GM19455 (cell line): ENCODE measurements around the gene SPPL3.
"Not testable (repeated sequence)": the region's sequence is repeated elsewhere in the genome, so short reads cannot be mapped to it uniquely, and the experiment has no call there.

ENCODE experiments used
- ATAC-seq: cut with Tn5 transposase; IDR thresholded peaks from one replicate; pipeline ENCODE4 v1.9.1; 2021; ENCODE audit not compliant: unreplicated experiment

The SPPL3 gene

DNA sequence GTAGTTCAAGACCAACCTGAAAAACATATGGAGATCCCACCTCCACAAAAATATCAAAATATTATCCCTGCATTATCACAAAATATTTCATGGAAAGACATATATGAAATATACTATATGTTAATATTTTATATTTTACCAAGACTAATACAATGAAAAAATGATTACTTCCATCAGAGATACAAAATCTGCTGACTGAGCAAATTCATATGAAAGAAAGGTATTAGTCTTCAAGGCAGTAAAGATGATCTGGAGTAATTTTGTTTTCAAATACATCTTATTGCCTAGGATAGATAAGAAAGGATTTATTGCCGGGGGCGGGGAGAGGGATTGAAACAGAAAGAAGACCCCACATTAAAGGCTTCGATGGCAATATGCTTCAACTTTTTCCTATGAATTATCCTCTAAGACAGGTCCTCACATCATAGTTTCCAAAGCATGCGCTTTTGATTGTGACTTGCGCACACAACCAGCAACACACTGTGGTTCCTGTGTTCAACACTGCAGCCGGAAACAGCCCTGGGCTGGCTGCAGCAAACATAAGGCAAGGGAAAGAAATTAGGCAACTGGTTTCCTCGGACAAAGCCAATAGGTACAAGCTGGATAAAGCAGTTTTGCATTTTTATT, 83.2 kb downstream of the SPPL3 start:
- no peak for ATAC-seq

DNA sequence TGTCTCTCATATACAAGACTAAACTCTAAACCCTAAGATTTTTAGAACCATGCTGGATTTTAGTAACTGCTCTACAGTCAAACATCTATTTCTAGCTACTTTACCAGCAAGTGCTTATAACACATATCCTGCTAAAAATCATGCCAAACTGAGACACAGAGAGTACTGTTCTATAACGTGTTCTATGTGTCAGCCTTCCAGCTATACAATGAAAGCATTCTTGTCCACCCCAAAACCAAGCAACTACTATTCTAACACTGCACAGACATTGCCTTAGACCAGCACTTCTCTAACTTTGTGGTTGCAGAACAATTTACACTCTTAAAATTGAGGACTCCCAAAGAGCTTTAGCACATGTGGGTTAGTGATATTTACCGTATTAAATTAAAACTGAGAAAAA, 85.7 kb downstream of the SPPL3 start:
- no peak for ATAC-seq

DNA sequence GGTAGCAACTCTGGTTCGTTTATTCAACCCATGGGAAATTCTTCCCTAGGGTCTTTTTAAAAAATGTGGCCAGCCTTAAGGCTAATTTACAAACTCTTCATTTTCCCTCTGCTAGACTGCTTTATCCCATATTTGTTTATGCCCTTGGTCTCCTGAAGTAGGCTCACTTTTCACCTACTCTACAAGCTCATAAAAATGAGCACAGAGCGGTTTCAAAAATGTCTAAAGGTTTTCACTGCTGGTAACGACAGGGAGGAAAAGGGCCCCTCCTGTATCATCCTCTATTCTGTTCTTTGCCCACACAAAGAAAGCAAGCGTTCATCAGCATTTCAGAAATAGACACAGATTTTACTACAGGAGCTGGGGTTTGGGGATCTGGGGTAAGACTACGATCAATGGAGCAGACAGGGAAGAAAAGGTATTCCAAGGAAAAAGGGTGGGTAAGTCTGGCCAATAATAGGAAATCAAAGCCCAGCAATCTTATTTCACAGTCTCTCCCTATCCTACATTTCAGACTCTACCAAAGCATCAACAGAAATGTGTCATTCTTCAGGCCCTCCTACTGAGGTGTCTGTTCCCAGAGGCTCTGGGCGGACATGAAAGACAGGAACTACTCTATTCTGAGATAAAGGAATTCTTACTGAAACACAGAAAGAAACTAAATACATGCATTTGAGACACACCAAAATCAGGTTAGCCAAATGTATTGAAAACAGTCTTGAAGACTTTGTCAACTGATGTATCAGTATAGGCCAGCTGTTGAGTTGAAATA, 86.4 kb downstream of the SPPL3 start:
- ATAC-seq = no peak

DNA sequence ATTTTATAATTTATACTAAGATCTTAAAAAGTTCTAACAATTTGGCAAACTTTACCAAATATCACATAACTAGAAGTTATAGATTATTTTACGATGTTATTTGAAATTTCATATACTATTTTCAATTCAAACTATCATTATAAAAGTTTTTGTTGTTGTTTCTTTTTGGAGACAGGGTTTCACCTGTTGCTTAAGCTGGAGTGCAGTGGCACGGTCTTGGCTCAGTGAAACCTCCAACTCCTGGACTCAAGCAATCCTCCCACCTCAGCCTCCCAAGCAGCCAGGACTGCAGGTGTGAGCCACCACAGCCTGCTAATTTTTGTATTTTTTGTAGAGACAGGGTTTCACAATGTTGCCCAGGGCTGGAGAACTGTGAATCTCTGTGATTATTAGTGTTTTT, 87.8 kb downstream of the SPPL3 start:
- ATAC-seq = no peak

DNA sequence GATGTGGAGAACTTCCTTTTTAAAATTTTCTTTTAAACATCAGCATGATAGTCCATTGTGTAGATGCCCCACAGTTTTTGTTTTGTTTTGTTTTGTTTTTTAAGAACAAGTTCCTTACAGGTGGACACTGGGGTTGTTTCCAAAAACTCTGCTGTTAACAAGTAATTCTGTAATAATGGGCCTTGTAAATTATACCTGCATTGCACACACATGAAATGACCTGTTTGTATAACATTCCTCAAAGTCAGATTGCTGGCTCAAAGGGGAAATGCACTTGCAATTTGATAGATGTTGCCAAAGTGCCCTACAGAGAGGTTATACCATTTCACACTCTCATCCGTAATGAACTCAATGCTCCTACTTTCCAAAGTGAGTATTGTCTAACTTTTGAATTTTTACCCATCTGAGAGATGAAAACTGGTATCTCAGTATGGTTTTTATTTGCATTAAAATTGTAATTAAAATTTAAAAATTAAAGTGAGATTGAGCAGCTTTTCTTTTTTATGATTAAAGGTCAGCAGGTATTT, 89.2 kb downstream of the SPPL3 start:
- no peak for ATAC-seq

DNA sequence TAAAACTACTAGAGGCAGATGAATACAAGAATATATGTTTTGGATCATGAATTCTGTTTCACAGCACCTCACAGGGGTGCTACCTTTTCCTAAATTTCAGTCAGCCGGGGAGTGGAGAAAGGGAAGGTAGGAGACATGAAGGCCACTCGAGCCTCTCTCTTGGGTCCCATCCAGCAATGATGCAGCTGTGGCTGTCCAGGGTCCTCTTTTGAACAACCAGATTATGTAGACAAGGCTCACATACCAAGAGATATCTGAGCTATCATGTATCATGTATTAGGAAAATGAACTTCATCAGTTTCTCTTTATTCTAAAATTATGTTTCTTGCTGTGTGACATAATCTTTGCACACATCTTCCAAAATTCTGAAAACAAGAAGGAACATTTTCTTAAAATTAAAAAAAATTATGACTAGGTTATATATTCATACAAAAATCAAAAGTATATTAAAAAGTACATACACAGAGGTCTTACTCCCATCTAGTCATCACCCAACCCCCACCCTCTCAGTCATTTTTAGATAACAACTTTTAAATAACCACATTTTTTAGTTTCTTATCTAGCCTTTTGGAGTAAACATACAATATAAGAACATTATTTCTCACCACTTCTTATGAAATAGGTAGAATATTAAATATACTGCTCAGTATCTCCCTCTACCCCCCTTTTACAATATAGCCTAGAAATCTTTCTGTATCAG, 89.8 kb downstream of the SPPL3 start:
- no peak for ATAC-seq

DNA sequence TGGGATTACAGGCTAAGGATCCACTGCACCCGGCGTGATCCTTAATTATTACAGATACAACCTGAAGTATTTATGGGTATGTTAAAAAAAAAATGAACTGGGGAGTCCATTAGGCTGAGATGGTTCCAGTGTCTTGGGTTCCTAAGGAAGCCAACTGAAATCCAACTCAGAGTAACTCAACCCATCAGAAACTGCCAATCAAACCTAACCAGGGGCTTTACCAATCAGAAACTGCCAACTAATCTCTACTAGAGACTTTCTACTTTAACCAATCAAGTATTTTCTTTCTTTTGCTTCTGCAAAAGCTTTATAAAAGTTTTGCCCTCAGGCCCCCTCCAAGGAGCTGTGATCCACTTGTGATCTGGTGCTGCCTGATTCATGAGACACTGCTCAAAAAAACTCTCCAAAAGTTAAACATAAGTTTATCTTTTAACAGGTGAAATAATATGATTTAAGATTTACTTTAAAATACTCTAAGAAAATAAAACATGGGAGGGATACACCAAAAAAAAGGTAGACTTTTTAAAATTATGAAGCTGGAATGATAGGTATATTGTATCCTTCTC, 90.5 kb downstream of the SPPL3 start:
- ATAC-seq = no peak

DNA sequence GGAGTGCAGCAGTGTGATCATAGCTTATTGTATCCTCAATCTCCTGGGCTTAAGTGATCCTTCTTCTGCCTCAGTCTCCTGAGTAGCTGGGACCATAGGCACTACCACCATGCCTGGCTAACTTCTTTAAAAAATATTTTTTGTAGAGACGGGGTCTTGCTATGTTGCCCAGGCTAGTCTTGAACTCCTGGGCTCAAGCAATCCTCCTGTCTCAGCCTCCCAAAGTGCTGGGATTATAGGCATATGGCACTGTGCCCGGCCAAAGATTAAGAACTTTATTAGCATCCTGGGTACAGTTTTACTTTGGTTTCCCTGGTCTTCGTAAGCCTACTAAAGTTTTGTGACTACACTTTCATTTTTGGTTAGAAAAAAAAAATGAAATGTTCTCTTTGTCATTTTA, 94.1 kb downstream of the SPPL3 start:
- no peak for ATAC-seq

DNA sequence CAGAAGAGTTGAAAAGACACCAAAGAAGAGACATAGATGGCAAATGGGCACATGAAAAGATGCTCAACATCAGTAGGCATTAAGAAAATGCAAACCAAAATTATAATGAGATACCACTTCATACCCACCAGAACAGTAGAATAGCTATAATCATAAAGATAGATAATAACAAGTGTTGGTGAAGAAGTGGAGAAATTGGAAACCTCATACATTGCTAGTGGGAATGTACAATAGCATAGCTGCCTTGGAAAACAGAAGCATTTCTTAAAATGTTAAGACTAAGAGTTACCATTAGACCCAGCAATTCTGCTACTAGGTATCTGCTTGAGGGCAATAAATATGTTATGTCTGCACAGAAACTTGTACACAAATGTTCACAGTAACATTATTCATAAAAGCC, 99.7 kb downstream of the SPPL3 start:
- ATAC-seq = no peak

DNA sequence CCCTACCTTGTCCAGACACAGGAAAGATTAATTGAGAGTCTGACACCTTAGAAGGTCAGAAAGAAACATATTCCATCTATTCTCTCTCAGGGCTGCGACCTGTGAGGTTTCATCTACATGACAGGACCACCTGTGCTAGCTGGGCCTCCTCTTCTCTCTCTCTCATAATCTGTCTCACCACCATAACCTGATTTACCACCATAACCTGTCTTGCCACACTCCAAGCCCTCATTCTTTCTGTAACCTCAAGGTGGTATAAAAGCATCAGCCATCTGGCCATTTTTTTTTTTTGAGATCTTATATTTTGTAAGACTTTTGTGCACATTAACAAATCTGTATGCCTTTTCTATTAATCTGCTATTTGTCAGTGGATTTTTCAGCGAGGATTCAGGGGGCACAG, 103.0 kb downstream of the SPPL3 start:
- ATAC-seq = no peak

DNA sequence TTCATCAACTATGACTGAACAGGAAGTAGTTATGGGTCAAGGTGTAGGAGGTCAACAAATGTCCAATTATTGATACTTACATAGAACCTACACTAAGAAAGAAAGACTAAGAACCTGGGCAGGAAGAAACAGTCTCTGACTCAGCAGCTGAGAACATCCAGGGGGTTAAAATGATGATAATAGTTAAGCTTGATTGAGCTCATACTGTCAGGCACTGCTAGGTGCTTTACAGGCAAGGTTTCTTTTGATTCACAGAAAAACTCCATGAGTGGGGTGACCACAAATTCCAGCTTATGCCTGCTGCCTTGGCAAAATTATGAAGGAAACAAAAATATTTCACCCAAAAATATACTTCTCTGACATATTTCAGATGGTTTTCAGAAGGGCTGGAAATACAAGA, 103.5 kb downstream of the SPPL3 start:
- no peak for ATAC-seq

DNA sequence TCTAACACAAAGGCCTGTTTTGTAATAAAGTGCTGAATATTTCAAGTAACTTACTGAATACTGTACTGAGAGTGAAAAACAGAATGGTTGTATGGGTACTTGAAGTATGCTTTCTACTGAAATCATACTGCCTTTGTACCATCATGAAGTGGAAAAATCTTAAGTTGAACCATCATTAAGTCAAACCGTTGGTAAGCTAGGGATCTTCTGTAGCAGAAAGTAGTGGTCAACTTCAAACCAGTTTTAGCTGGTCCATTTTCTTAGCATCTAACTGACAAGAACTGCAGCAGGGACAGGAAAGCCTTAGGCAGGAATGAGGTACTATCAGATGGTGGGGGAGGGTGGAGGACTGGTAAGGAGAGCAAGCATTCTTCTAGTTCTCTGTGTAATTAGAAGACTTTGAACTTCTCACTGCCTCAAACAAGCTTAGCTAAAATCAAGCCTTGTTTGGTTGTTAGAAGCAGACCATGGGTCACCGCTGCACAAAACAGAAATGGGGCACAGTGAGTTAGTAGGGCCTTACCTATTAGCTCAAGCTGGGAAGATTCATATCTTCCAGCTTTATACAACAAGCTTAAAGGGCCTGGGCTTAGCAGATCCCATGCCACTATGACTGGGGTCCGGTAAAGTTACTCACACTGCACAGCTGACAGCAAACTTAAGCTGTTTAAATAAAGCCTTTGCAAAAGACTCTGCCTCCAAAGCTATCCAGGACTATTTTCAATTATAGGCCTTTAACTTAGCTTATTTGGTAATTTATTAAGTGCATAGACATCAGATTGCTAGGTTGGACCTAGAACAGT, 104.7 kb downstream of the SPPL3 start:
- ATAC-seq = no peak

DNA sequence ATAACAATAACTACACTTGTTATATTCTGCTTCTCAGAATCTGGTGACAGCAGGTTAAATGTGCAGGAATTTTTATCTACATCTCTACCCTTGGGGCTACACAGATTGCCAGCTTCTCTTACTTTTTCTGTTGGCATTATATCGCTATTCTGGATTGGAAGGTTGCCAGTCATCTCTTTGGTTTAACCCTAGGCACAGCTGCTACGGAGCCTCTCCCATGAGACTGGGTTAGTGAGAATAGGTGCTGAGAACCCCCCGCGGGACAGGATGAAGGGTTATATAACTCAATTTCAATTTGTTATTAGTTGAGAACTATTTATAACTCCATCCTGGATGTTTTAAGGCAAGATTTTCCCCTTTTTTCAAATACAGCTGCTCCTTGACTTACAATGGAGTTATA, 105.5 kb downstream of the SPPL3 start:
- ATAC-seq = no peak

DNA sequence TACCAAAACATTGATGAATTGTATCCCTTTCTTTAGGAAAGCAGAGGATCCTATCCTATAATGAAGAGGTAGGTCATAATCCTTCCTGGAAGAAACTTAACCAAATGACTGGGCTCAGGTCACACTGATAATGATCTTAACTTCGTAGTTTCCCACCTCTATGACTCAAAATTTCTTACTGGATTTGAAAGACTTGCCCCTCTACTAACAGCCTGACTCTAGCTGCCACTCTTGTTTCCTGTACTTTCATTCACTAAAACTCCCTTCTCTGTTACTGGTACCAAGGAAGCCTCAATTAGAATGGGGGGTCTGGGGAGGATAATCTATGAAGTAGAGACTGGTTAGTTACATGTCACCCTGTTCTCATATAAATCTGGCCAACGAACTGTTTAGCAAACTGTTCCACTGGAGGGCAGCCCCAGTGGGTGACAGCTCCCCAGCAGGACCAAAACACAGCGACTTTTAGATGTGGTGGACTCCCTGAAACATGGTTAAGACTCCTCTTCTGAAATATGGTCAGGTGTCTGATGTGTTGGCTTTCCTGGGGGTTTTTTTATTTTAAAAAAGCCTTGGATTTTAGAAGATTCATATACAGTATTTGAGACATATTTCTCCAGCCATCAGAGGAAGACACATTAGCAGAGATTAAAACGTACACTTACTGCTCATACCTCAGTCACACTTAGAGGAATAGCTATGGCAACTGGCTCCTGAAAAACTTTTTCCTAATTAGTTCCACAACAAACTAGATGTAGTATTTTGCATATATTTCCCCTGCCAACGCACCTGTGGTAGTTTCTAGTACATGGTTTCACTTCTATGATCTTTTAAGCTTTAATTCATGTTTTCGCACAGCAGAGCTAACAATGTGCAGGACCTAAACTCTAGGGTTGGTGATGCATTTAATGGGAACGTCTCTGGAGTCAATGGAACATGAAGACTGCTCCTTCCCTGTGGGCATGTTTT, 106.2 kb downstream of the SPPL3 start:
- peak; percentile 52 for ATAC-seq

DNA sequence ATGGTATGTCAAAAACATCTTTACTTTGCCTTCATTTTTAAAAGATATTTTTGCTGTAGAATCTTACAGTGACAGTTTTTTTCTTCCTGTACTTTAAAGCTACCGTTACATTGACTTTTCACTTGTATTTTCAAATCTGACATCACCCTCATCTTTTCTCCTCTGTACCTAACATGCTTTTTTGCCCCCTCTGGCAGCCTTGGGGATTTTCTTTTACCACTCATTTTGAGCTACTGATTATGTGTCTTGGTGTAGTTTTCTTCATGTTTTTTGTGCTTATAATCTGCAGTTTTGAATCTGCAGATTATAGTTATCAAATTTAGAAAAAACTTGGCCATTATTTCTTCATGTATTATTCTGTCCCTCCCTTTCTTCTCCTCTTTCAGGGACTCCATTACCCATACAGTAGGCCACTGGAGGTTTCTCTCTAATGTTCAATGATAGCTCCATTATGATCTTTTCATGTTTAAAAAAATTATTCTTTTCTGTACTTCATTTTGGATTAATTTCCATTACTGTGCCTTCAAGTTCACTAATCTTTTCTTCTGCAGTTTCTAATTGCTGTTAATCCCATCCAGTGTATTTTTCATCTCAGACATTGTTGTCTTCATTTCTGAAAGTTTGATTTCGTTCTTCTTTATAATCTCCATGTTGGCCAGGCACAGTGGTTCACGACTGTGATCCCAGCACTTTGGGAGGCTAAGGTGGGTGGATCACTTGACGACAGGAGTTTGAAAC, 108.5 kb downstream of the SPPL3 start:
- no peak for ATAC-seq

DNA sequence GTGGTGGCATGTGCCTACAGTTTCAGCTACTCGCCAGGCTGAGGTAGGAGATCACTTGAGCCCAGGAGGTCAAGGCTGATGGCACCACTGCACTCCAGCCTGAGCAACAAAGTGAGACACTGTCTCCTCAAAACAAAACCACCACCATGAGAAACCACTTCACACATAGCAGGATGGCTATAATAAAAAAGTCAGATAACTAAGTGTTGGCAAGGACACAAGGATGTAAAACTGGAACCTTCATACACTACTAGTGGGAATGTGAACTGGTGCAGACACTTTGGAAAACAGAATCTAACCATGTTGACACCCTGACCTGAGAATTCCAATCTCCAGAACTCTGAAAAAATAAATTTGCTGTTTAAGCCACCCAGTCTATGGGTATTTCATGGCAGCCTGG, 110.8 kb downstream of the SPPL3 start:
- ATAC-seq = no peak

DNA sequence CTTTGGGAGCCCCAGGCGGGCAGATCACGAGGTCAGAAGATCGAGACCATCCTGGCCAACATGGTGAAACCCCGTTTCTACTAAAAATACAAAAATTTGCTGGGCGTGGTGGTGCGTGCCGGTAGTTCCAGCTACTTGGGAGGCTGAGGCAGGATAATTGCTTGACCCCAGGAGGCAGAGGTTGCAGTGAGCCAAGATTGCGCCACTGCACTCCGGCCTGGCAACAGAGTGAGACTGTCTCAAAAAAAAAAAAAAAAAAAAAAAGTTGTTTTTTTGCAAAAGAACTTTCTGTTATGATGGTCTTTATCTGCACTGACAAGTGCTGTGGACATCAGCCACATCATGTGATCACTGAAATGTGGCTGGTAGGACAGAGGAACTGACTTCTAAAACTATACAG, 111.7 kb downstream of the SPPL3 start:
- ATAC-seq = not testable (repeated sequence)

DNA sequence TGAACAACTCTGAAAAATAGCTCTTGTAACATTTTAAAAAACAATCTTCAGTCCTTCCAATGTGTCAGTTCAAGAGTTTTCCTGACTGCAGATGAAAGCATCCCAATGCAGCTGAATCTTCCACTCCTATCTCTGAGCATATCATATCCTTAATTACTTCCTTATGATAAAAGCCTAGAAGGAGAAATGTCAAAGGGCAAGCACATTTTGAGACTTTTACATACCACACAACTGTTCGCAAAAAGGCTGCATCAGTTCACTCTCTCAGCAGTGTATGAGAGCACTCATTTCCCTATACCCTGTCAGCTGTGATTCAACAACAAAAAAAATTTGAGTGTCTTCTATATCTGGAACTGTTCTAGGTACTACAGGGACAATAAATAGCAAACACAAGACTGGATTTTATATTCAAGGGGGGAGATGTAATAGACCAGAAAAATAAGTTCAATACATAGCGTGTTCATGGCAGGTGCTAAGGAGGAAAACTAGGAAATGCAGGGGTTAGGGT, 112.4 kb downstream of the SPPL3 start:
- ATAC-seq = no peak

DNA sequence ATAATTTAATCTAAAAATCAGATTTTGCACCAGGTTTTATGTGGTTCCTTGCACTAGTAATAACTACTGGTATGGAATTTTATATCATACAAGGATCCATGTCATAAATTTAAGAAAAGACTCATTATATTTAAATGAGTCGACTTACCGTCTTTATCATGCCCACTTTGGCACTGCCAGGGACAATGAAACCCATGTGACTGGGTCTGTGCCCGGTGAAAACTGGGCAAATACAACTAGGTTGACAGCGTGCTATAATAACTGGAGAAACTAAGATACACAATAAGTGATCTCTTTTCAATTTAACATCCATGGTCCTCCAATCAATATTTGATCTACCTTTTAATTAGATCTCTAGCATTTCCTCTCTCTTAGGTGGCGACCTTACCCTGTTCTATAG, 114.0 kb downstream of the SPPL3 start:
- ATAC-seq = no peak
